HepG2 (cell line): ENCODE results near the gene INHBE. TPM values are rescaled to one million over a fixed set of nuclear protein-coding genes. Genes with fewer than 3 reads are reported as not detected.

Experiments used
- BRD4 ChIP-seq: sonication (generic); formaldehyde crosslinking; IDR thresholded peaks from 2 replicates; pipeline ENCODE4 v1.4.0; 2020; ENCODE audit warnings: missing genetic modification reagents
- FOXM1 ChIP-seq: sonication (generic); formaldehyde crosslinking; IDR thresholded peaks from 2 replicates; pipeline ENCODE4 v1.5.0; 2020; ENCODE audit warnings: missing genetic modification reagents
- GTF2F1 ChIP-seq: fragments of 150-350 bp; IDR thresholded peaks from 2 replicates; pipeline ENCODE4 v1.6.1; 2014; ENCODE audit warnings: low read length
- HNF4G ChIP-seq, 2 experiments: sonication (generic) in 1 of 2; formaldehyde crosslinking in 1 of 2; IDR thresholded peaks; 2 replicates each; pipeline versions ENCODE4 v1.4.0 to v1.6.1; 2011 to 2020; ENCODE audit warnings: borderline replicate concordance in 2 of 2, low read depth in 2 of 2, mild to moderate bottlenecking in 2 of 2, low read length in 1 of 2, missing genetic modification reagents in 1 of 2, moderate library complexity in 1 of 2
- KDM6A ChIP-seq: IDR thresholded peaks from 2 replicates; pipeline ENCODE4 v1.6.1; 2016; ENCODE audit warnings: low read depth
- MTF2 ChIP-seq: sonication (generic); formaldehyde crosslinking; IDR thresholded peaks from 2 replicates; pipeline ENCODE4 v1.5.0; 2020; ENCODE audit warnings: missing genetic modification reagents, borderline replicate concordance
- PHF20 ChIP-seq: sonication (generic); formaldehyde crosslinking; IDR thresholded peaks from 2 replicates; pipeline ENCODE4 v1.5.0; 2020; ENCODE audit warnings: mild to moderate bottlenecking, missing genetic modification reagents
- PLRG1 ChIP-seq: fragments of 450-650 bp; conservative IDR thresholded peaks from 2 replicates; pipeline ENCODE4 v1.6.1; 2016
- RARA ChIP-seq: IDR thresholded peaks from 2 replicates; pipeline ENCODE4 v1.6.1; 2016; ENCODE audit warnings: missing genetic modification reagents, missing compliant biosample characterization
- RBM39 ChIP-seq: fragments of 200-400 bp; formaldehyde crosslinking; IDR thresholded peaks from one replicate; pipeline ENCODE4 v1.6.1; 2018; ENCODE audit warnings: antibody characterized with exemption, mild to moderate bottlenecking, low read depth, low read length; ENCODE audit not compliant: poor library complexity, severe bottlenecking
- TAF1 ChIP-seq: sonication (generic); formaldehyde crosslinking; IDR thresholded peaks from 2 replicates; pipeline ENCODE4 v1.4.0; 2020; ENCODE audit warnings: missing genetic modification reagents
- TAF15 ChIP-seq: fragments of 200-400 bp; formaldehyde crosslinking; IDR thresholded peaks from one replicate; pipeline ENCODE4 v1.6.1; 2018; ENCODE audit warnings: mild to moderate bottlenecking, low read depth, low read length; ENCODE audit not compliant: poor library complexity, severe bottlenecking
- TEAD2 ChIP-seq: sonication (generic); formaldehyde crosslinking; IDR thresholded peaks from 2 replicates; pipeline ENCODE4 v1.9.0; 2021; ENCODE audit warnings: missing genetic modification reagents
- TOE1 ChIP-seq: sonication (generic); formaldehyde crosslinking; IDR thresholded peaks from 2 replicates; pipeline ENCODE4 v1.4.0; 2020; ENCODE audit warnings: mild to moderate bottlenecking, missing genetic modification reagents
- ZMAT3 ChIP-seq: sonication (generic); formaldehyde crosslinking; conservative IDR thresholded peaks from 2 replicates; pipeline ENCODE4 v1.7.0; 2021; ENCODE audit warnings: missing genetic modification reagents
- ZNF234 ChIP-seq: sonication (generic); formaldehyde crosslinking; conservative IDR thresholded peaks from 2 replicates; pipeline ENCODE4 v1.5.1; 2020; ENCODE audit warnings: mild to moderate bottlenecking, missing genetic modification reagents
- ZNF350 ChIP-seq: sonication (generic); formaldehyde crosslinking; IDR thresholded peaks from 2 replicates; pipeline ENCODE4 v1.4.0; 2020; ENCODE audit warnings: mild to moderate bottlenecking, low read depth, missing genetic modification reagents, borderline replicate concordance
- ZNF441 ChIP-seq: sonication (generic); formaldehyde crosslinking; IDR thresholded peaks from 2 replicates; pipeline ENCODE4 v1.7.0; 2021; ENCODE audit warnings: missing genetic modification reagents, borderline replicate concordance
- ZNF460 ChIP-seq: sonication (generic); formaldehyde crosslinking; IDR thresholded peaks from 2 replicates; pipeline ENCODE4 v1.5.1; 2020; ENCODE audit warnings: missing genetic modification reagents, mild to moderate bottlenecking, borderline replicate concordance
- ZNF569 ChIP-seq: sonication (generic); formaldehyde crosslinking; IDR thresholded peaks from 2 replicates; pipeline ENCODE4 v1.5.0; 2020; ENCODE audit warnings: mild to moderate bottlenecking, missing genetic modification reagents, moderate library complexity, borderline replicate concordance
- ZNF577 ChIP-seq: sonication (generic); formaldehyde crosslinking; IDR thresholded peaks from 2 replicates; pipeline ENCODE4 v1.4.0; 2020; ENCODE audit warnings: mild to moderate bottlenecking, low read depth, missing genetic modification reagents, borderline replicate concordance
- ZNF672 ChIP-seq: sonication (generic); formaldehyde crosslinking; IDR thresholded peaks from 2 replicates; pipeline ENCODE4 v1.8.1; 2022; ENCODE audit warnings: missing genetic modification reagents
- ZNF761 ChIP-seq: sonication (generic); formaldehyde crosslinking; conservative IDR thresholded peaks from 2 replicates; pipeline ENCODE4 v1.4.0; 2020; ENCODE audit warnings: mild to moderate bottlenecking, missing genetic modification reagents
- ZNF780A ChIP-seq: sonication (generic); formaldehyde crosslinking; IDR thresholded peaks from 2 replicates; pipeline ENCODE4 v1.8.0; 2022; ENCODE audit warnings: mild to moderate bottlenecking, missing genetic modification reagents, moderate library complexity
- ZSCAN20 ChIP-seq: sonication (generic); formaldehyde crosslinking; IDR thresholded peaks from 2 replicates; pipeline ENCODE4 v1.4.0; 2020; ENCODE audit warnings: missing genetic modification reagents, mild to moderate bottlenecking, borderline replicate concordance
- polyA plus RNA-seq, 8 experiments: library from polyadenylated mRNA; depleted of rRNA in 3 of 8; stranded (reverse) in 7 of 8; unstranded in 1 of 8; fragments of >200 nt; fragmentation: Illumina TruSeq in 4 of 8; extraction: Trizol in 4 of 8; gene quantifications; 2 replicates each; pipeline versions ENCODE4 v1.2.1 to v1.2.3, GENCODE V29; 2011 to 2016; ENCODE audit warnings: low read depth in 4 of 8, missing spikeins in 1 of 8, mixed read lengths in 1 of 8; ENCODE audit not compliant: insufficient read depth in 1 of 8
- total RNA-seq, 5 experiments: library from RNA; depleted of rRNA; stranded (reverse); fragments of >200 nt; fragmentation: Illumina TruSeq; extraction: Trizol; gene quantifications; 2 replicates each; pipeline ENCODE4 v1.2.3, GENCODE V29; 2016; ENCODE audit warnings: low read depth in 1 of 5
- TF ChIP-seq, protein P1 (sequence below): sonication (generic); IDR thresholded peaks from 2 replicates; pipeline ENCODE4 v1.6.1; 2016; ENCODE audit warnings: low read depth, borderline replicate concordance
- TF ChIP-seq, protein P2 (sequence below): sonication (generic); formaldehyde crosslinking; IDR thresholded peaks from 2 replicates; pipeline ENCODE4 v1.8.1; 2023; ENCODE audit warnings: mild to moderate bottlenecking, moderate library complexity, missing genetic modification reagents
- TF ChIP-seq, protein P3 (sequence below): sonication (generic); formaldehyde crosslinking; IDR thresholded peaks from 2 replicates; pipeline ENCODE4 v1.8.0; 2022; ENCODE audit warnings: missing genetic modification reagents, mild to moderate bottlenecking, moderate library complexity, borderline replicate concordance

The INHBE gene
- total and polyA plus RNA-seq, 2 of the 13 experiments (the other 11 are each of a cell fraction or from before 2014, with no cell fraction given) = 17.0 to 32.0 TPM

DNA sequence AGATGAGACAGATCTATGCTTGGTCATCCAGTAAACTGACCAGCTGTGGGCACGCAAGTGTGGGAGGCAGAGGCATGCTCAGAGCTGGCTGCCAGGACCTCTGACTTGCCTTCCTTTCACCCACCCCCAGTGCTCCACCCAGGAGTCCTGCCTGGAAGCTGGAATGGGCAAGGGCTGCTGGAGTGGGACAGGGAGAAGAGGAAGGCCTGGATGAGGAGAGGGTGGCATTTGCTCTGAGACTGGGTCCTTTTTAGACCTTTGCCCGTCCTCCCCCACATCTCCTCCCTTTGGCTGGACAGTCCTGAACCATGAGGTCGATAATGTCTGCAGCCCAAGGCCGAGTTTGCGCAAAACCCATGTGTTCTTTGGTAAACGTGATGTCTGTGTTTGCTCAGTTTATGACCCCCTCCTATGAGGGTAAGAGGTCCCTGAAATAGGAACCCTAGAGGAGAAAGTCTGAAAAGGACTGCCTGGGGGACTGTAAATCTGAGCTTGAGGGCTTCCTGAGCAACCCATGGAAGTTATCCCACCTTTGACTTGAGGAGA lies 3.8 kb upstream of the INHBE start (continued):
- TF ChIP-seq TOE1 (CRISPR knock-in tag) = no peak; the same call in 1 of the 2 replicates
- TF ChIP-seq TAF1 = no peak; the same call in 1 of the 2 replicates
- no peak for TF ChIP-seq ZNF780A
- peak; percentile 31; the same call in 1 of the 2 replicates for TF ChIP-seq ZNF460 (CRISPR knock-in tag)
- no peak for TF ChIP-seq TEAD2 (CRISPR knock-in tag)
- 0 out of 2 replicates have a peak, but pooled peaks have one; percentile 35 for TF ChIP-seq ZNF569 (CRISPR knock-in tag)
- TF ChIP-seq, protein P1, sequence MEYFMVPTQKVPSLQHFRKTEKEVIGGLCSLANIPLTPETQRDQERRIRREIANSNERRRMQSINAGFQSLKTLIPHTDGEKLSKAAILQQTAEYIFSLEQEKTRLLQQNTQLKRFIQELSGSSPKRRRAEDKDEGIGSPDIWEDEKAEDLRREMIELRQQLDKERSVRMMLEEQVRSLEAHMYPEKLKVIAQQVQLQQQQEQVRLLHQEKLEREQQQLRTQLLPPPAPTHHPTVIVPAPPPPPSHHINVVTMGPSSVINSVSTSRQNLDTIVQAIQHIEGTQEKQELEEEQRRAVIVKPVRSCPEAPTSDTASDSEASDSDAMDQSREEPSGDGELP = peak; percentile 91; the same call in 1 of the 2 replicates
- TF ChIP-seq ZNF761 (CRISPR knock-in tag) = peak; percentile 88; the same call in 1 of the 2 replicates
- TF ChIP-seq FOXM1 (CRISPR knock-in tag) = no peak
- 0 out of 2 replicates have a peak, but pooled peaks have one; percentile 27 for TF ChIP-seq ZNF441 (CRISPR knock-in tag)
- no peak for TF ChIP-seq ZNF672 (CRISPR knock-in tag)
- TF ChIP-seq RBM39 = no peak
- TF ChIP-seq HNF4G (IDR thresholded peaks at IDR 0.05; ENCODE audit: borderline replicate concordance, low read depth, low read length) = peak; percentile 98
- TF ChIP-seq HNF4G (CRISPR knock-in tag; IDR thresholded peaks at IDR 0.05; ENCODE audit: borderline replicate concordance, low read depth) = peak; percentile 99
- no peak for TF ChIP-seq ZSCAN20 (CRISPR knock-in tag)
- TF ChIP-seq ZNF577 = 0 out of 2 replicates have a peak, but pooled peaks have one; percentile 66
- no peak for TF ChIP-seq MTF2 (CRISPR knock-in tag)
- TF ChIP-seq ZNF234 (CRISPR knock-in tag) = no peak
- no peak for TF ChIP-seq GTF2F1
- TF ChIP-seq ZNF350 = peak; percentile 97
- no peak for TF ChIP-seq TAF15
- TF ChIP-seq PHF20 (CRISPR knock-in tag) = no peak
- TF ChIP-seq, protein P2, sequence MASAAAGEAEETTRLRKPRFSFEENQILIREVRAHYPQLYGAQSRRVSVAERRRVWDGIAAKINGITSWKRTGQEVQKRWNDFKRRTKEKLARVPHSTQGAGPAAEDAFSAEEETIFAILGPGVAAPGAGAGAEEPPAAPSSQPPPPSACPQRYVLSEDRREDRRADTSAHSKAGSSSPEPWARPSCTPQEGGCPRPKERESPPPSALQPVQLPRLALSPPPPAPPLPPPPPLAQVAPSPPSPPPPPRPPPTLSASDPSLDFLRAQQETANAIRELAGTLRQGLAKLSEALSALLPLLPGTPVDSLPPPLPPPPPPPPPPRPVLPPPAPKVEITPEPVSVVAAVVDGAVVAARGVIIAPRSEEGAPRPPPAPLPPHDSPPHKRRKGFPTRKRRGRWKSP = peak; percentile 91
- TF ChIP-seq KDM6A (CRISPR knock-in tag) = peak; percentile 93
- TF ChIP-seq BRD4 (CRISPR knock-in tag) = peak; percentile 65; the same call in 1 of the 2 replicates
- no peak for TF ChIP-seq PLRG1
- TF ChIP-seq ZMAT3 (CRISPR knock-in tag) = peak; percentile 80; the same call in 1 of the 2 replicates
- TF ChIP-seq, protein P3, sequence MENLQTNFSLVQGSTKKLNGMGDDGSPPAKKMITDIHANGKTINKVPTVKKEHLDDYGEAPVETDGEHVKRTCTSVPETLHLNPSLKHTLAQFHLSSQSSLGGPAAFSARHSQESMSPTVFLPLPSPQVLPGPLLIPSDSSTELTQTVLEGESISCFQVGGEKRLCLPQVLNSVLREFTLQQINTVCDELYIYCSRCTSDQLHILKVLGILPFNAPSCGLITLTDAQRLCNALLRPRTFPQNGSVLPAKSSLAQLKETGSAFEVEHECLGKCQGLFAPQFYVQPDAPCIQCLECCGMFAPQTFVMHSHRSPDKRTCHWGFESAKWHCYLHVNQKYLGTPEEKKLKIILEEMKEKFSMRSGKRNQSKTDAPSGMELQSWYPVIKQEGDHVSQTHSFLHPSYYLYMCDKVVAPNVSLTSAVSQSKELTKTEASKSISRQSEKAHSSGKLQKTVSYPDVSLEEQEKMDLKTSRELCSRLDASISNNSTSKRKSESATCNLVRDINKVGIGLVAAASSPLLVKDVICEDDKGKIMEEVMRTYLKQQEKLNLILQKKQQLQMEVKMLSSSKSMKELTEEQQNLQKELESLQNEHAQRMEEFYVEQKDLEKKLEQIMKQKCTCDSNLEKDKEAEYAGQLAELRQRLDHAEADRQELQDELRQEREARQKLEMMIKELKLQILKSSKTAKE = peak; percentile 100
- TF ChIP-seq RARA (CRISPR knock-in tag) = peak; percentile 99
